ENCODE results near the gene POMT2.

POMT2 gene

DNA sequence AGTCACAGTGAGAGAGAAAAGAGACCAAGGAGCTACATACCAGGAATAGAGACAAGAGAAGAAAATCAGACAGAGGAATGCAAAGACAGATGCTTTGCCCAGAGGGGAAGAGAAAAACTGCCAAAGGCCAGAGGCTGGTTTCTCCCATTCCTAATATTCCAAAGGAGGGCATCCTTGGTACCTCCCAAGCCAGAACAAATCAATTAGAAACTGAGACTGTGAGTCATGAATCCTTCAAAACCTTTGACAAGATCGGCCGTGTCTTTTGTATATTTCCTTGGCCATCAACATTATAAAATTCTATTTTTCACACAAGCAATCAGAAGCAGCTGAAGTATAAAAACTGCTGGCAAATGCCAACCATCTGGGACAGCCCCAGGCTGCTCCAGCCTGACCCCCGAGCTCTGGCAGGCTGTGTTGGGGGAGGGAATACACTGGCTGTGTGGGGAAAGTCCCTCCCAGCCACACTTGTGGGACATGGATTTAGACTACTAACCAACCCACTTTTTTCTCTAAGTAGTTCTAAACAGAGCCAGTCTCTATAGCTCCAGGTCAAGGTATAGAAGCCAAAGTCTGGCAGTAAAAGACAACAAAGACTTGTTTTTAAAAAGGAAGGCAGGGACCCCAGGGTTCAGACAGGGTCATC, 13.7 kb downstream of the POMT2 start:
- TF ChIP-seq TAF1 (IDR thresholded peaks at IDR 0.05; ENCODE audit: low read depth, low read length): no peak
- no peak for TF ChIP-seq POU2F2 (IDR thresholded peaks at IDR 0.05; ENCODE audit: low read depth, low read length)
- no peak for TF ChIP-seq POLR2A (IDR thresholded peaks at IDR 0.05; ENCODE audit: low read depth, low read length)
- TF ChIP-seq POLR2AphosphoS5 (IDR thresholded peaks at IDR 0.05; ENCODE audit: low read depth, low read length): no peak
- no peak for TF ChIP-seq PAX5 (IDR thresholded peaks at IDR 0.05; ENCODE audit: insufficient read depth, low read length, severe bottlenecking)
- TF ChIP-seq SPI1 (IDR thresholded peaks at IDR 0.05; ENCODE audit: low read depth, low read length): no peak
- FAIRE-seq: no peak
- no peak for DNase-seq (ENCODE audit: insufficient read length, low spot score)

DNA sequence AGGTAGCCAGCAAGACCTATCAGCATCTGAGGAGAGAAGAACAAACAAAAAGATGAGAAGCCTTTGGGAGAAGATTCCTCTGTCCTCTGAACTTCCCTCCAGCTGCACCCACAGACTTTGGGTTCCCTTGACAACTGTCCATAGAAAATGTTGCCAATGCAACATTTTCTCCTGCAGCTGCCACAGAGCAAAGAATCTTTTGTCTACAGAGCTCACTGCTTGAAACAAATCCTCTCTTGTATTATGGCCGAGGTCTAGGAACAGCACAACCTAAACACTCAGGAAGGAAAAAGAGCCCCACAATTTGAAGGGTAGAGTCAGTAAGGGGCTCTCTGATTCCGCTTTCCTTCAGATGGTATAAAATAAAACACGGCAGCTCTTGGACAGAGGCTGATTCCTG, 14.3 kb downstream of the POMT2 start:
- FAIRE-seq (no peak), DNase-seq (ENCODE audit: insufficient read length, low spot score) (no peak)
- no peak for TF ChIP-seq POLR2A (IDR thresholded peaks at IDR 0.05; ENCODE audit: low read depth, low read length)
- TF ChIP-seq TAF1 (IDR thresholded peaks at IDR 0.05; ENCODE audit: low read depth, low read length): no peak
- TF ChIP-seq PAX5 (IDR thresholded peaks at IDR 0.05; ENCODE audit: insufficient read depth, low read length, severe bottlenecking): no peak
- no peak for TF ChIP-seq SPI1 (IDR thresholded peaks at IDR 0.05; ENCODE audit: low read depth, low read length)
- TF ChIP-seq POU2F2 (IDR thresholded peaks at IDR 0.05; ENCODE audit: low read depth, low read length): no peak
- TF ChIP-seq POLR2AphosphoS5 (IDR thresholded peaks at IDR 0.05; ENCODE audit: low read depth, low read length): no peak

- no peak for DNase-seq (ENCODE audit: insufficient read length, low spot score)
- TF ChIP-seq SPI1 (IDR thresholded peaks at IDR 0.05; ENCODE audit: low read depth, low read length) (no peak), PAX5 (IDR thresholded peaks at IDR 0.05; ENCODE audit: insufficient read depth, low read length, severe bottlenecking) (no peak), TAF1 (IDR thresholded peaks at IDR 0.05; ENCODE audit: low read depth, low read length) (no peak), POU2F2 (IDR thresholded peaks at IDR 0.05; ENCODE audit: low read depth, low read length) (no peak), POLR2AphosphoS5 (IDR thresholded peaks at IDR 0.05; ENCODE audit: low read depth, low read length) (no peak), POLR2A (IDR thresholded peaks at IDR 0.05; ENCODE audit: low read depth, low read length) (no peak)
- FAIRE-seq: no peak
These were observed 15.0 kb downstream of the POMT2 start for GRCh38 chr14:77305696-77306095.

DNA sequence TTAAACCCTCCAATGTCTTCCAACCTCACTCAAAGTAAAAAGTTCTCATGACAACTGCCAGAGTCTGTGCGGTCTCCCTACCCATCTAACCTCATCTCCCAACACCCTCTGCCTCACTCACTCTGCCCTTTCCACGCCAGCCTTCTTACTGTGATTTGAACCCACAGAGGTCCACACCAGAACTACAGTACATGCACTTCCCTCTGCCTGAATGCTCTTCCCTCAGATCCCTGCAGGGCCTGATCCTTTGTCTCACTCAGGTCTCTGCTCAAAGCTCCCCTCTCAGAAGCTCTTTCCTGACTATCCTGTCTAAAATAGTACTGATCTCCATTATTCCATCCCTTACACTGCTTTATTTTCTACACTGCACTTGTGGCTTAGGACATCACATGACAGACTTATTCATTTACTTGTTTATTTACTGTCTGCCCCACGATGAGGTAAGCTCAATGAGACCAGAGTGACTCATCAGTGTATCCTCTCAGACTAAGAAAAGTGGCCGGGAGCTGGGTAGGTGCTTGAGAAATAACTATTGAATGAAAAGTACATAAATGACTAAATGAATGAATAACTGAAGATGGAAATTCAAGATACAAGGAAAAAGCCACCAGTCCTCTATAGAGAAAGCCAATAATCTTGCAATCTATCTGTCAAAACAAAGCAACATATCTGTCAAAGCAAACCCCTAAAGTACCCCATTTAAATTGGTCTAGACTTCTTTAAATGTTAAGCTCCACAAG, 17.1 kb downstream of the POMT2 start:
- FAIRE-seq: no peak
- no peak for DNase-seq (ENCODE audit: insufficient read length, low spot score)

GRCh38 chr14:77302926-77303325, 17.8 kb downstream of the POMT2 start:
- no peak for TF ChIP-seq TAF1 (IDR thresholded peaks at IDR 0.05; ENCODE audit: low read depth, low read length)
- TF ChIP-seq PAX5 (IDR thresholded peaks at IDR 0.05; ENCODE audit: insufficient read depth, low read length, severe bottlenecking): no peak
- no peak for TF ChIP-seq POLR2A (IDR thresholded peaks at IDR 0.05; ENCODE audit: low read depth, low read length)
- DNase-seq (ENCODE audit: insufficient read length, low spot score): no peak
- no peak for FAIRE-seq

More for the DNA sequence above, 17.1 kb downstream of the POMT2 start:
- TF ChIP-seq POLR2AphosphoS5 (IDR thresholded peaks at IDR 0.05; ENCODE audit: low read depth, low read length): no peak
- TF ChIP-seq PAX5 (IDR thresholded peaks at IDR 0.05; ENCODE audit: insufficient read depth, low read length, severe bottlenecking): no peak
- TF ChIP-seq SPI1 (IDR thresholded peaks at IDR 0.05; ENCODE audit: low read depth, low read length): no peak
- no peak for TF ChIP-seq POU2F2 (IDR thresholded peaks at IDR 0.05; ENCODE audit: low read depth, low read length)
- TF ChIP-seq POLR2A (IDR thresholded peaks at IDR 0.05; ENCODE audit: low read depth, low read length): no peak
- TF ChIP-seq TAF1 (IDR thresholded peaks at IDR 0.05; ENCODE audit: low read depth, low read length): no peak

GRCh38 chr14:77301103-77301502, 19.6 kb downstream of the POMT2 start:
- DNase-seq (ENCODE audit: insufficient read length, low spot score) (peak; percentile 49), FAIRE-seq (peak; percentile 81)
- TF ChIP-seq TAF1 (IDR thresholded peaks at IDR 0.05; ENCODE audit: low read depth, low read length) (no peak), POLR2AphosphoS5 (IDR thresholded peaks at IDR 0.05; ENCODE audit: low read depth, low read length) (no peak), SPI1 (IDR thresholded peaks at IDR 0.05; ENCODE audit: low read depth, low read length) (no peak), POU2F2 (IDR thresholded peaks at IDR 0.05; ENCODE audit: low read depth, low read length) (no peak)

GRCh38 chr14:77299771-77300170, 20.9 kb downstream of the POMT2 start:
- DNase-seq (ENCODE audit: insufficient read length, low spot score): no peak
- TF ChIP-seq POU2F2 (IDR thresholded peaks at IDR 0.05; ENCODE audit: low read depth, low read length) (no peak), PAX5 (IDR thresholded peaks at IDR 0.05; ENCODE audit: insufficient read depth, low read length, severe bottlenecking) (no peak), POLR2A (IDR thresholded peaks at IDR 0.05; ENCODE audit: low read depth, low read length) (no peak), POLR2AphosphoS5 (IDR thresholded peaks at IDR 0.05; ENCODE audit: low read depth, low read length) (no peak), SPI1 (IDR thresholded peaks at IDR 0.05; ENCODE audit: low read depth, low read length) (no peak), TAF1 (IDR thresholded peaks at IDR 0.05; ENCODE audit: low read depth, low read length) (no peak)
- no peak for FAIRE-seq

DNA sequence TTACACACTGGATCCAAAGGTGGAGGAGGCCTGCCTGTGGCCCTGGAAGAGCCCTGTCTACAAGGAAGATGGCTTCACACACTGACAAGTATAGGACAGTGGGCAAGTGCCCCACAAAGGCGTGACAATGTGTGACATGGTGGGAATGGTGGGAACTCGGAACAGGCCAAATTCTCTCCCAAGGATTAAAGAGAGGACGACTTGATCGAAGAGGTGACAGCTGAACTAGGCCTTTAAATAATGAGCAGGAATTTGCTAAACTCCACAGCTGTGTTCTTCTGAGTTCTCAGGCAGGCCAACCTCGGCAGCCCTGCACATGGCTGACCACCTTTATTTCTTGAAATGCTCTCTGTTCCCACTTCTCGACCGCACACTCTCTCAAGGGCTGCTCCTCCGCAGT, 23.8 kb downstream of the POMT2 start:
- no peak for TF ChIP-seq PAX5 (IDR thresholded peaks at IDR 0.05; ENCODE audit: insufficient read depth, low read length, severe bottlenecking)
- no peak for TF ChIP-seq POU2F2 (IDR thresholded peaks at IDR 0.05; ENCODE audit: low read depth, low read length)
- no peak for TF ChIP-seq POLR2AphosphoS5 (IDR thresholded peaks at IDR 0.05; ENCODE audit: low read depth, low read length)
- TF ChIP-seq TAF1 (IDR thresholded peaks at IDR 0.05; ENCODE audit: low read depth, low read length): no peak
- no peak for TF ChIP-seq SPI1 (IDR thresholded peaks at IDR 0.05; ENCODE audit: low read depth, low read length)
- TF ChIP-seq POLR2A (IDR thresholded peaks at IDR 0.05; ENCODE audit: low read depth, low read length): no peak
- FAIRE-seq: no peak
- no peak for DNase-seq (ENCODE audit: insufficient read length, low spot score)

DNA sequence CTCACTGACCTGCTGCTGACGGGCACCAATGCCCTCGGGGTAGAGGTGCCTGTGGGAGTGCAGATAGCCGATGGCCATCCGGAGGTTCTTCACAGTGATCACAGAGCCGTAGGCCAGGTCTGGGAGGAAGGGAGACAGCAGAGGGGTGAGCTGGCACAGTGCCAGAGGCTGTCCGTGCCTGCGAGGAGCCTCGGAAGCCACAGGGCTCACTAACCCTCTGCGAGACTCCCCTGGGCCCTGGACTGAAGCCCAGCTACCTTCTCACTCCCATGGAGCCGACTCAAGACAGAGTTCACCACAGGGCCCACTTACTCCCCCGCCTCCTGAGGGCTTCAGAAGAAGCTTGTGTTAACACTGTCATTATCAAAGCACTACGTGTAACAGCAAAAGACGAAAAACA, 24.5 kb downstream of the POMT2 start:
- no peak for FAIRE-seq
- no peak for DNase-seq (ENCODE audit: insufficient read length, low spot score)
- TF ChIP-seq TAF1 (IDR thresholded peaks at IDR 0.05; ENCODE audit: low read depth, low read length) (no peak), POU2F2 (IDR thresholded peaks at IDR 0.05; ENCODE audit: low read depth, low read length) (no peak), POLR2AphosphoS5 (IDR thresholded peaks at IDR 0.05; ENCODE audit: low read depth, low read length) (no peak), POLR2A (IDR thresholded peaks at IDR 0.05; ENCODE audit: low read depth, low read length) (no peak), SPI1 (IDR thresholded peaks at IDR 0.05; ENCODE audit: low read depth, low read length) (no peak), PAX5 (IDR thresholded peaks at IDR 0.05; ENCODE audit: insufficient read depth, low read length, severe bottlenecking) (no peak)

Measured in GM12891 (cell line).